NOMO-1 treated with dmso at 0.1 percent for 144 hours (cell line): ENCODE results near the gene SMARCC1.
A peak's percentile ranks its signal among the peaks of the same experiment; 100 is the strongest.
"Not testable (repeated sequence)": the region's sequence is repeated elsewhere in the genome, so short reads cannot be mapped to it uniquely, and the experiment has no call there.

Experiments used
- DNase-seq: peaks from one replicate; lab custom pipeline; 2025; ENCODE audit not compliant: unreplicated experiment; lab: John Stamatoyannopoulos, UW

Gene SMARCC1

GRCh38 chr3:47781685-47782445, at the start of gene SMARCC1:
SMARCC1 (minus strand) TSS chr3:47781893; CDS start chr3:47781797, 96 bp downstream.
- DNase-seq: peak; percentile 91

- not testable (repeated sequence) for DNase-seq
Measured at GRCh38 chr3:47829482-47829881, 47.8 kb upstream of the SMARCC1 start.

- DNase-seq: no peak
Measured at GRCh38 chr3:47825590-47825989, 43.9 kb upstream of the SMARCC1 start.

GRCh38 chr3:47824541-47825473, 43.1 kb upstream of the SMARCC1 start:
- peak; percentile 61 for DNase-seq

GRCh38 chr3:47817609-47818008, 35.9 kb upstream of the SMARCC1 start:
- no peak for DNase-seq

- no peak for DNase-seq
Measured at GRCh38 chr3:47813551-47814177, 32.0 kb upstream of the SMARCC1 start.

GRCh38 chr3:47804577-47804976, 22.9 kb upstream of the SMARCC1 start:
- no peak for DNase-seq

- no peak for DNase-seq
Measured at GRCh38 chr3:47803480-47804025, 21.9 kb upstream of the SMARCC1 start.

- DNase-seq: peak; percentile 61
Measured at GRCh38 chr3:47802734-47803479, 21.2 kb upstream of the SMARCC1 start, which contains the start of gene DHX30. DHX30 (plus strand) TSS chr3:47803138; CDS start chr3:47810684, 7,546 bp downstream.

GRCh38 chr3:47799733-47800132, 18.0 kb upstream of the SMARCC1 start:
- DNase-seq: no peak

GRCh38 chr3:47794544-47794943, 12.9 kb upstream of the SMARCC1 start:
- DNase-seq: no peak

- no peak for DNase-seq
Measured at GRCh38 chr3:47792699-47793098, 11.0 kb upstream of the SMARCC1 start.

- no peak for DNase-seq
Measured at GRCh38 chr3:47791193-47791855, 9.6 kb upstream of the SMARCC1 start.

- no peak for DNase-seq
Measured at GRCh38 chr3:47783673-47784072, 2.0 kb upstream of the SMARCC1 start.

- DNase-seq: no peak
Measured at GRCh38 chr3:47782446-47783308, 984 bp upstream of the SMARCC1 start.

- peak; percentile 11 for DNase-seq
Measured at GRCh38 chr3:47780741-47781684, 680 bp downstream of the SMARCC1 start.

GRCh38 chr3:47778746-47779145, 2.9 kb downstream of the SMARCC1 start:
- DNase-seq: no peak

- DNase-seq: no peak
Measured at GRCh38 chr3:47772788-47773187, 8.9 kb downstream of the SMARCC1 start.
